Measurements from ENCODE around the gene RAMAC.

GRCh38 chr15:82958638-82959037, 27.4 kb upstream of the RAMAC start:
- TF ChIP-seq RAD21 (IDR thresholded peaks at IDR 0.05; ENCODE audit: low read depth) (no peak), EP300 (IDR thresholded peaks at IDR 0.05; ENCODE audit: borderline replicate concordance) (no peak), CEBPB (IDR thresholded peaks at IDR 0.05) (no peak), TEAD4 (IDR thresholded peaks at IDR 0.05) (no peak), USF1 (IDR thresholded peaks at IDR 0.05) (no peak), TAF1 (IDR thresholded peaks at IDR 0.05; ENCODE audit: low read depth) (no peak), NFIC (IDR thresholded peaks at IDR 0.05) (no peak), YY1 (IDR thresholded peaks at IDR 0.05; ENCODE audit: low read depth) (no peak)

All from Ishikawa (cell line).